ENCODE data around the gene GALNT10. TPM values are rescaled to one million over a fixed set of nuclear protein-coding genes. Genes with fewer than 3 reads are reported as not detected.

GALNT10 gene
- total RNA-seq, 1 donor from 2014 or later = 10.4 TPM

DNA sequence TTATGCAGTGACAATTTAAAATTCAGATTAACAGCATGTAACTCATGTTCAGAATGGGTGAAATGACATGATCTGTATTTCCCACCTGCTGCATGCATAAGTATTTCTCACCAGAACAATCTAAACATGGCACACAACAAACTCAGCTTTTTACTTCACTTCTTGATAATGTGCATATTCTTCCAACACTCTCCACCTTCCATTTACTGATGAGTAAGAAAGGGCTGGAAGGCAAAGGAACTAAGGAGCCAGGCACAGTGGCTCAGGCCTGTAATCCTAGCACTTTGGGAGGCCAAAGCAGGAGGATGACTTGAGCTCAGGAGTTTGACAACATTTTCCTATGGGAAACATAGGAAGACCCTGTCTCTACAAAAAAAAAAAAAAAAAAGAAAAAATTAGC is 219.5 kb downstream of the GALNT10 start:
- no peak overlapping the region for H3K4me3 ChIP-seq (ENCODE audit: low read length in 3 of 3)
- no peaks in the 10 kb centered on the region for H3K9me3 ChIP-seq (ENCODE audit: control insufficient read depth in 3 of 3, low read length in 3 of 3)
- no peak overlapping the region for H3K9ac ChIP-seq (ENCODE audit: low read depth in 1 of 3, low read length in 3 of 3)
- H3K27ac ChIP-seq (ENCODE audit: low read depth, low read length) = no peak overlapping the region
- H3K27me3 ChIP-seq (ENCODE audit: control insufficient read depth in 3 of 3, insufficient read depth in 3 of 3, low read length in 3 of 3) = no peaks in the 10 kb centered on the region
- peaks cover 3 to 5% (median 5%) of the 10 kb centered on the region in 3 donors for H3K4me1 ChIP-seq (ENCODE audit: control insufficient read depth in 3 of 3, insufficient read depth in 3 of 3, low read length in 3 of 3)
- peaks cover 4 to 27% (median 11%) of the 10 kb centered on the region in 3 donors for H3K36me3 ChIP-seq (ENCODE audit: control insufficient read depth in 3 of 3, insufficient read depth in 3 of 3, low read length in 3 of 3)

DNA sequence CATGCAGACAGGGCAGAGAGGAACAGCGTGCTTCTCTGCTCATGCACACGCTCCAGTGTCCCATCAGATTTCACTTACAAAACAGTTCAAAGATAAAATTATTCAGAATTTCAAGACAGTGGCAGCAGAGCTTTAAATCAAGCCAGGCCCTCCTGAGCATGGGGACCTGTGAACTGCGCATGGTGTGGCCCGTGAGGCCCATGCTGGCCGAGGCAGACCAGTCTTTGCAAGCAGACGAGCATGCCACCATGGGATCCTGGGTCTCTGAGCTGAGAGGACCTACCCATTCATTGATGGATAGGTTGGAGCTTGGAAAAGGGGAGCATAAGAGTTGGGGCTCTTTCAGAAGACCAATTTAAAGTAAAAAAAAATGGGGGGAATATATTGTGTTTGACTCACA is 220.3 kb downstream of the GALNT10 start:
- Histone ChIP-seq H3K36me3 (ENCODE audit: control insufficient read depth in 3 of 3, insufficient read depth in 3 of 3, low read length in 3 of 3) (peaks cover 5 to 27% (median 11%) of the 10 kb centered on the region in 3 donors), H3K9ac (ENCODE audit: low read depth in 1 of 3, low read length in 3 of 3) (no peak overlapping the region), H3K9me3 (ENCODE audit: control insufficient read depth in 3 of 3, low read length in 3 of 3) (no peaks in the 10 kb centered on the region), H3K4me3 (ENCODE audit: low read length in 3 of 3) (no peak overlapping the region), H3K27me3 (ENCODE audit: control insufficient read depth in 3 of 3, insufficient read depth in 3 of 3, low read length in 3 of 3) (no peaks in the 10 kb centered on the region), H3K4me1 (ENCODE audit: control insufficient read depth in 3 of 3, insufficient read depth in 3 of 3, low read length in 3 of 3) (no peaks in the 10 kb centered on the region), H3K27ac (ENCODE audit: low read depth, low read length) (no peak overlapping the region)

DNA sequence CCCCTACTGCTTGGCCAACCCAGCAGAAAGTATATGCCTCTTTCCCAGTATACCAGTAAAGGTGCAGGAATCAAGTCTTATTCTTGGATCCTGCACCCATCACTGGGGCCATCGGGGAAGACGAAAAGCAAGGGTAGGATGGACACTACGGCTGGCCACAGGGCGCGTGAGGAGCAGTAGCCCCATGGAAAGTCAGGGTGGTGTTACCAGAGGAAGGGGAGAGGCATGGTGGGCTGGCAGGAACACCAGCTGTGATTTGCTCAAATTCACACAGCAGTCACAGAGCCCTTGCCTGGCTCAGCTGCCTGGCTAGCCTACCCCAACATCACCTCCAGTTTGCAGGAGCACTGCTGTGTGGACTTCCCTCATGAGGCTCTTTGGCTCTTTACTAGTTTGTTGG is 220.8 kb downstream of the GALNT10 start:
- peaks cover 4 to 27% (median 11%) of the 10 kb centered on the region in 3 donors for H3K36me3 ChIP-seq (ENCODE audit: control insufficient read depth in 3 of 3, insufficient read depth in 3 of 3, low read length in 3 of 3)
- no peaks in the 10 kb centered on the region for H3K4me1 ChIP-seq (ENCODE audit: control insufficient read depth in 3 of 3, insufficient read depth in 3 of 3, low read length in 3 of 3)
- no peaks in the 10 kb centered on the region for H3K27me3 ChIP-seq (ENCODE audit: control insufficient read depth in 3 of 3, insufficient read depth in 3 of 3, low read length in 3 of 3)

DNA sequence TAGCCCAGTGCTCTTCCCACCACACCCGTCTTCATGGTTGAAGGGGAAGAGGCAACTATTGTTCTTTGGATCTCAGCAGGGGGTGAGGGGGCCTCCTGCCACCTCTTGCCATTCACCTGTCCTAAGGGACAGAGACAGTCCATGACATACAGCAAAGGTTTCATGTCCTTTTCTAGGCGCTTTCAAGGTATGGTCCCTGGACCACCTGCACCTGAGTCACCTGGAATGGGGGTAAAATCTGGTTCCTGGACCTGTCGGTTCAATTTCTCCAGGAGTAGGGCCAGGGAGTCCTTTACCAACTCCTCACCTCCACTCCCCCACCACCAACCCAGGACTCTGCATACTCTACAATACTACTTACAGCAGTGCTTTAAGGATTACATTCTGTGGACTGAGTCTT is 221.8 kb downstream of the GALNT10 start:
- Histone ChIP-seq H3K4me1 (ENCODE audit: control insufficient read depth in 3 of 3, insufficient read depth in 3 of 3, low read length in 3 of 3) (no peaks in the 10 kb centered on the region), H3K9ac (ENCODE audit: low read depth in 1 of 3, low read length in 3 of 3) (no peak overlapping the region), H3K27me3 (ENCODE audit: control insufficient read depth in 3 of 3, insufficient read depth in 3 of 3, low read length in 3 of 3) (no peaks in the 10 kb centered on the region), H3K36me3 (ENCODE audit: control insufficient read depth in 3 of 3, insufficient read depth in 3 of 3, low read length in 3 of 3) (peaks cover 8 to 36% (median 18%) of the 10 kb centered on the region in 3 donors), H3K27ac (ENCODE audit: low read depth, low read length) (no peak overlapping the region), H3K9me3 (ENCODE audit: control insufficient read depth in 3 of 3, low read length in 3 of 3) (no peaks in the 10 kb centered on the region), H3K4me3 (ENCODE audit: low read length in 3 of 3) (no peak overlapping the region)

More for the DNA sequence above, 220.8 kb downstream of the GALNT10 start:
- no peak overlapping the region for H3K9ac ChIP-seq (ENCODE audit: low read depth in 1 of 3, low read length in 3 of 3)
- H3K27ac ChIP-seq (ENCODE audit: low read depth, low read length) = no peak overlapping the region
- no peak overlapping the region for H3K4me3 ChIP-seq (ENCODE audit: low read length in 3 of 3)
- no peaks in the 10 kb centered on the region for H3K9me3 ChIP-seq (ENCODE audit: control insufficient read depth in 3 of 3, low read length in 3 of 3)

DNA sequence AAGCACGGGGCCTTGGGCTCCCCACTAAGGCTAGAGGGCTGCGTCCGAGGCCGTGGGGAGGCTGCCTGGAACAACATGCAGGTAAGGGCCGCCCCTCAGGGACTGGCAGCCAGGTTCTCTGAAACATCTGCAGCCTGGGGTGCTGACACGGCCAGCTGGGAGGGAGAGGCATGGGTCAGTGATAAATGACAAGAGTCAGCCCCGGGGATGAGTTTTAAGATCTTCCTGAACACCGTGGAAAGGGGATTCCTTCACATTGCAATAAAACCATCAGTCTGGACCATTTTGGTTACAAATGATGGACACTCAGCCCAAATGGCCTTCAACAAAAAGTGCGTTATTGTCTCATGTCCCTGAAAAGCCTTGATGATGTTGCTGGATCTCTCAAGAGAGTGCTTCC is 222.4 kb downstream of the GALNT10 start:
- no peaks in the 10 kb centered on the region for H3K27me3 ChIP-seq (ENCODE audit: control insufficient read depth in 3 of 3, insufficient read depth in 3 of 3, low read length in 3 of 3)
- no peaks in the 10 kb centered on the region for H3K9me3 ChIP-seq (ENCODE audit: control insufficient read depth in 3 of 3, low read length in 3 of 3)
- H3K4me3 ChIP-seq (ENCODE audit: low read length in 3 of 3) = no peak overlapping the region
- H3K4me1 ChIP-seq (ENCODE audit: control insufficient read depth in 3 of 3, insufficient read depth in 3 of 3, low read length in 3 of 3) = no peaks in the 10 kb centered on the region
- no peak overlapping the region for H3K27ac ChIP-seq (ENCODE audit: low read depth, low read length)
- H3K9ac ChIP-seq (ENCODE audit: low read depth in 1 of 3, low read length in 3 of 3) = no peak overlapping the region
- H3K36me3 ChIP-seq (ENCODE audit: control insufficient read depth in 3 of 3, insufficient read depth in 3 of 3, low read length in 3 of 3) = peaks cover 8 to 36% (median 19%) of the 10 kb centered on the region in 3 donors

DNA sequence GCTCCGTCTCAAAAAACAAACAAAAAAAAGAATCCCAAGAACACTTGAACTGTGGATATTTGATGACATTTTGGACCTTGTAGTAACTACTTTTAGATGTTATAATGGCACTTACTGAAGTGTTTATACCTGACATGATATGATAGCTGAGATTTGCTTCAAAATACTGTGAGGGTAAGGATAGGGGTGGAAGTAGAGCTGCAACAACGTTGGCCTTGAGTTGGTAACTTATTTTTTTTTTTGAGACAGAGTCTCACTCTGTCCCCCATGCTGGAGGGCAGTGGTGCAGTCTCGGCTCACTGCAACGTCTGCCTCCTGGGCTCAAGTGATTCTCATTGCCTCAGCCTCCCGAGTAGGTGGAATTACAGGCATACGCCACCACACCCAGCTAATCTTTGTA is 224.6 kb downstream of the GALNT10 start:
- Histone ChIP-seq H3K36me3 (ENCODE audit: control insufficient read depth in 3 of 3, insufficient read depth in 3 of 3, low read length in 3 of 3) (peaks cover 10 to 40% (median 24%) of the 10 kb centered on the region in 3 donors), H3K9ac (ENCODE audit: low read depth in 1 of 3, low read length in 3 of 3) (no peak overlapping the region), H3K4me1 (ENCODE audit: control insufficient read depth in 3 of 3, insufficient read depth in 3 of 3, low read length in 3 of 3) (no peaks in the 10 kb centered on the region), H3K9me3 (ENCODE audit: control insufficient read depth in 3 of 3, low read length in 3 of 3) (no peaks in the 10 kb centered on the region), H3K4me3 (ENCODE audit: low read length in 3 of 3) (no peak overlapping the region), H3K27ac (ENCODE audit: low read depth, low read length) (no peak overlapping the region), H3K27me3 (ENCODE audit: control insufficient read depth in 3 of 3, insufficient read depth in 3 of 3, low read length in 3 of 3) (no peaks in the 10 kb centered on the region)

DNA sequence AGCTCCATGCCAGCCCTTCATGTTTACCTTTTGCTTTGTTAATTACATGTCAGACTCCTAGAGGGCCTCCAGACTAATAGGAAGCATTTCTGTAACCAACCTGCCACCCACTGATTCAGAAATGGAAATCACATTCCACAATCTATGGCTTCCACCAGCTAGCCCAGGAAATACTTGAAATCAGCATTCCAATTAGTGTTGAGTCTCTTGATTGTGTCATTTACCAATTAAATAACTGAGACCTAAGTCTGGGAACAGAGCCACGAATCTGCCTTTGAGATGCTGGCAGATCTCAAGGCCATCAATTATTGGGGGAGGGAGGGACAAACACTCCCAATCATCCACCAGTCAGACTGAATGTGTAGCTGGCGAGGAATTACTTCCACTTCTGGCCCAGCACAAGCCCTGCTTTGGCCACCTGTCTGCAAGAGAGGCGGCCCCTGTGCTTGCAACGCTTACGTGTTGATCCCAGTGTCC is 227.8 kb downstream of the GALNT10 start:
- no peaks in the 10 kb centered on the region for H3K4me1 ChIP-seq (ENCODE audit: control insufficient read depth in 3 of 3, insufficient read depth in 3 of 3, low read length in 3 of 3)
- H3K36me3 ChIP-seq (ENCODE audit: control insufficient read depth in 3 of 3, insufficient read depth in 3 of 3, low read length in 3 of 3) = peaks cover 8 to 21% (median 17%) of the 10 kb centered on the region in 3 donors
- peaks cover 0 to 2% (median 0%) of the 10 kb centered on the region in 3 donors for H3K9me3 ChIP-seq (ENCODE audit: control insufficient read depth in 3 of 3, low read length in 3 of 3)

DNA sequence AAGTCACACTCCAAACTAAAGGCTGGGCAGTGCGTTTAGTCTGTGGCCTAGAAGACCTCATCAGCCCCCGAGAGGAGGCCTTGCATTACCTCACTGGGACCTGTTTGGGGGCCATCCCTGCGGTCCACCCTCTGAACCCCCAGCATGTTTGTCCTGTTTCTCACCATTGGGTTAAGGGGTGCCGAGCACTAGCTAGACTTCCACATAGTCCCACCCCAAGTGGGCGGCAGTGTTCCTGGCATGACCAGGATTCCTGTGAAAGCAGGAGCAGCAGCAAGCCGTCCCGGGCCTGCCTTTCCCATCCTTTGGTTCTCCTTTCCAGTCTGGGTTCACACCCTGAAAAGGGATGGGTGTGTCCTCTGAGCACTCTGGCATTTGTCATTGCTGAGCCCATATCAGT is 228.7 kb downstream of the GALNT10 start:
- H3K36me3 ChIP-seq (ENCODE audit: control insufficient read depth in 3 of 3, insufficient read depth in 3 of 3, low read length in 3 of 3) = peaks cover 8 to 20% (median 17%) of the 10 kb centered on the region in 3 donors

More for the DNA sequence above, 227.8 kb downstream of the GALNT10 start:
- H3K9ac ChIP-seq (ENCODE audit: low read depth in 1 of 3, low read length in 3 of 3) = no peak overlapping the region
- no peaks in the 10 kb centered on the region for H3K27me3 ChIP-seq (ENCODE audit: control insufficient read depth in 3 of 3, insufficient read depth in 3 of 3, low read length in 3 of 3)
- no peak overlapping the region for H3K27ac ChIP-seq (ENCODE audit: low read depth, low read length)
- H3K4me3 ChIP-seq (ENCODE audit: low read length in 3 of 3) = no peak overlapping the region

DNA sequence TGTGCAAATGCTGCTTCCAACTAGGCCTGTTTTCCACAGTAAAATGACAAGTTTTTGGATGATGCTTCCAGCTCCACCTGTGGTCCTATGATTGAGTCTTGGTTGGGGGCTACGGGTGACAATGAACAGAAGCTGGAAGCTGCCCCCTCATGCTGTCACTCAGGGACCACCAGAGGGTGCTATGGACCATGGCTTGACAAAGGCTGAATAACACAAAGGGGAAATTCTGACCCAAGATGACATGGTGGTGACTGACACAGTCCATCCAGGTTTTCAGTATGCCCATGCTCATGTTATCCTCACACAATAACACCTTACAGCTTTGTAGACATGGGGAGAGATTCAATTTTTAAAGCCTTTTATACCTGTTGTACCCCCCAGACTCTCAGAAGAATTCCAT is 231.3 kb downstream of the GALNT10 start:
- Histone ChIP-seq H3K9me3 (ENCODE audit: control insufficient read depth in 3 of 3, low read length in 3 of 3) (peaks cover 0 to 2% (median 0%) of the 10 kb centered on the region in 3 donors), H3K36me3 (ENCODE audit: control insufficient read depth in 3 of 3, insufficient read depth in 3 of 3, low read length in 3 of 3) (peaks cover 2 to 15% (median 12%) of the 10 kb centered on the region in 3 donors), H3K27me3 (ENCODE audit: control insufficient read depth in 3 of 3, insufficient read depth in 3 of 3, low read length in 3 of 3) (no peaks in the 10 kb centered on the region), H3K27ac (ENCODE audit: low read depth, low read length) (no peak overlapping the region), H3K4me1 (ENCODE audit: control insufficient read depth in 3 of 3, insufficient read depth in 3 of 3, low read length in 3 of 3) (no peaks in the 10 kb centered on the region), H3K9ac (ENCODE audit: low read depth in 1 of 3, low read length in 3 of 3) (no peak overlapping the region), H3K4me3 (ENCODE audit: low read length in 3 of 3) (no peak overlapping the region)

More for the DNA sequence above, 228.7 kb downstream of the GALNT10 start:
- Histone ChIP-seq H3K9me3 (ENCODE audit: control insufficient read depth in 3 of 3, low read length in 3 of 3) (peaks cover 0 to 2% (median 0%) of the 10 kb centered on the region in 3 donors), H3K27me3 (ENCODE audit: control insufficient read depth in 3 of 3, insufficient read depth in 3 of 3, low read length in 3 of 3) (no peaks in the 10 kb centered on the region), H3K4me1 (ENCODE audit: control insufficient read depth in 3 of 3, insufficient read depth in 3 of 3, low read length in 3 of 3) (no peaks in the 10 kb centered on the region), H3K27ac (ENCODE audit: low read depth, low read length) (no peak overlapping the region), H3K4me3 (ENCODE audit: low read length in 3 of 3) (no peak overlapping the region), H3K9ac (ENCODE audit: low read depth in 1 of 3, low read length in 3 of 3) (no peak overlapping the region)

DNA sequence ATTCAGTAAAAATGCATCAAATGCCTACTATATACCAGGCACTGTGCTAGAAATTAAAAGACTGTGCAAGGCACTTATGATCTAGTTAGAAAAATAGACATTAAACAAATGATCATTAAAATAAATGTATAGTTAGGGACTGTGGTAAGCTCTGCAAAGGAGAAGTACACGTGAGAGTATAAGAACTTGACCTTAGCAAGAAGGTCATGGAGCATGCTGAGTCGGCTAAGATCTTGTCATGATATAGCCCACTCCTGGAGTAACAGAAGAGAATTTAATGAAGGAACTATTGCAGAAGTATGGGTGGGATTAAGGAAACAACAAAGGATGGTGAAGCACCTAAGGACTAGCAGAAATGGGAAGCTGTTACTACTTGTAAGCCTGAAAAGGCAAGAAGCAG is 231.8 kb downstream of the GALNT10 start:
- no peaks in the 10 kb centered on the region for H3K27me3 ChIP-seq (ENCODE audit: control insufficient read depth in 3 of 3, insufficient read depth in 3 of 3, low read length in 3 of 3)
- H3K9me3 ChIP-seq (ENCODE audit: control insufficient read depth in 3 of 3, low read length in 3 of 3) = peaks cover 0 to 2% (median 0%) of the 10 kb centered on the region in 3 donors
- H3K9ac ChIP-seq (ENCODE audit: low read depth in 1 of 3, low read length in 3 of 3) = no peak overlapping the region
- no peak overlapping the region for H3K4me3 ChIP-seq (ENCODE audit: low read length in 3 of 3)
- no peak overlapping the region for H3K27ac ChIP-seq (ENCODE audit: low read depth, low read length)
- H3K4me1 ChIP-seq (ENCODE audit: control insufficient read depth in 3 of 3, insufficient read depth in 3 of 3, low read length in 3 of 3) = no peaks in the 10 kb centered on the region
- peaks cover 2 to 11% (median 10%) of the 10 kb centered on the region in 3 donors for H3K36me3 ChIP-seq (ENCODE audit: control insufficient read depth in 3 of 3, insufficient read depth in 3 of 3, low read length in 3 of 3)
